Stimulated activated naive CD8-positive, alpha-beta T cell treated with anti-CD3 and anti-CD28 coated beads, Interleukin-15, Interleukin-2, amounts not matched to agents 100 ng/mL and 50 ng/mL, for 24 hours (primary cell): ENCODE data around the gene NUDT3.

ENCODE experiments used
- H3K27ac Mint-ChIP-seq: one replicate; pipeline ENCODE4 v1.8.0; 2021; ENCODE audit warnings: mild to moderate bottlenecking, mixed read lengths
- H3K27me3 Mint-ChIP-seq: one replicate; pipeline ENCODE4 v1.8.0; 2021; ENCODE audit warnings: mixed read lengths
- H3K36me3 Mint-ChIP-seq: one replicate; pipeline ENCODE4 v1.8.0; 2021; ENCODE audit warnings: low read depth, mixed read lengths
- H3K4me1 Mint-ChIP-seq: one replicate; pipeline ENCODE4 v1.8.0; 2021; ENCODE audit warnings: low read depth, mixed read lengths
- H3K4me3 Mint-ChIP-seq: one replicate; pipeline ENCODE4 v1.8.0; 2021; ENCODE audit warnings: mild to moderate bottlenecking, mixed read lengths
- H3K9me3 Mint-ChIP-seq: one replicate; pipeline ENCODE4 v1.8.0; 2021; ENCODE audit warnings: mixed read lengths

The NUDT3 gene

GRCh38 chr6:34349211-34349610 lies 43.3 kb downstream of the NUDT3 start:
- Mint-ChIP-seq H3K9me3 (no peaks in the 10 kb centered on the region), H3K27me3 (no peaks in the 10 kb centered on the region), H3K36me3 (peaks cover 8% of the 10 kb centered on the region), H3K27ac (no peak overlapping the region), H3K4me1 (peaks cover 24% of the 10 kb centered on the region), H3K4me3 (no peak overlapping the region)

- H3K4me3 Mint-ChIP-seq: no peak overlapping the region
- H3K36me3 Mint-ChIP-seq: peaks cover 10% of the 10 kb centered on the region
- H3K9me3 Mint-ChIP-seq: no peaks in the 10 kb centered on the region
- H3K27ac Mint-ChIP-seq: no peak overlapping the region
- no peaks in the 10 kb centered on the region for H3K27me3 Mint-ChIP-seq
- peaks cover 33% of the 10 kb centered on the region for H3K4me1 Mint-ChIP-seq
Observed at GRCh38 chr6:34347303-34347702, 45.2 kb downstream of the NUDT3 start.

GRCh38 chr6:34346175-34347119 lies 46.0 kb downstream of the NUDT3 start:
- Mint-ChIP-seq H3K4me1 (peaks cover 33% of the 10 kb centered on the region), H3K27ac (no peak overlapping the region)

DNA sequence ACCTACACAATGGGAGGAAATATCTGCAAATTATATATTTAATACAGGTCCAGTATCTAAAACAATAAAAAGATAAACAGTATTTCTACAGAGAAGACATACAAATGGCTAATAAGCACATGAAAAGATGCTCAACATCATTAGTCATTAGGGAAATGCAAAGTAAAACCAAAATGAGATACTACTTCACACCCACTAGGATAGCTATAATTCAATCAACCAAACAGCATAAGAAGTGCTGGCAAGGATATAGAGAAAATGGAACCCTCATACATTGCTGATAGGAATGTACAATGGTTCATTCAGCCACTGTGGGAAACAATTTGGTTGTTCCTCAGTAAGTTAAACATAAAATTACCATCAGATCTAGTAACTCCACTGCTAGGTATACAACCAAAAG lies 48.7 kb downstream of the NUDT3 start:
- Mint-ChIP-seq H3K4me1 (peaks cover 33% of the 10 kb centered on the region), H3K27ac (no peak overlapping the region), H3K4me3 (no peak overlapping the region), H3K36me3 (peaks cover 34% of the 10 kb centered on the region), H3K9me3 (no peaks in the 10 kb centered on the region), H3K27me3 (no peaks in the 10 kb centered on the region)

More at GRCh38 chr6:34346175-34347119, 46.0 kb downstream of the NUDT3 start:
- H3K4me3 Mint-ChIP-seq: no peak overlapping the region
- H3K9me3 Mint-ChIP-seq: no peaks in the 10 kb centered on the region
- H3K36me3 Mint-ChIP-seq: peaks cover 17% of the 10 kb centered on the region
- H3K27me3 Mint-ChIP-seq: no peaks in the 10 kb centered on the region

DNA sequence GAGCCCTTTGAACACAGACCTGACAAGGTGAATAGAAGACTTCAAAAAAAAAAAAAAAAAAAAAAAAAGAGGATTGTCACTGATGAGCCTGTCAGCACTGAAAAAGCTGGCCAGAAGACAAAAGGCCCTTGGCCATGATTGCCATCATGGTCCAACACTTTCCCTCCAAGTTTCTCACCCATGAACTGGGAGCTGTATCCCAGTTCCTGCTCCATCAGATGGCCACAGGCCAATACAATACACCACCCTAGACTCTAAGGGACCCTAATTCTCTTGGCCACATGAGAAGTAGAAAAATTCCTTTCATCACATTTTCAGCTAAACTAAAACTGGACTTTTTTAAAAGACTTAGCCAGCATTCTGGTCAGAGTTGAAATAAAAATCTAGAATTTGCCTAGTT lies 50.2 kb downstream of the NUDT3 start:
- Mint-ChIP-seq H3K27ac (no peak overlapping the region), H3K36me3 (peaks cover 42% of the 10 kb centered on the region), H3K4me3 (no peak overlapping the region), H3K9me3 (no peaks in the 10 kb centered on the region), H3K27me3 (no peaks in the 10 kb centered on the region), H3K4me1 (peaks cover 43% of the 10 kb centered on the region)

GRCh38 chr6:34341481-34341971 lies 50.9 kb downstream of the NUDT3 start:
- peaks cover 43% of the 10 kb centered on the region for H3K36me3 Mint-ChIP-seq
- H3K4me1 Mint-ChIP-seq: peaks cover 43% of the 10 kb centered on the region
- H3K27ac Mint-ChIP-seq: no peak overlapping the region

DNA sequence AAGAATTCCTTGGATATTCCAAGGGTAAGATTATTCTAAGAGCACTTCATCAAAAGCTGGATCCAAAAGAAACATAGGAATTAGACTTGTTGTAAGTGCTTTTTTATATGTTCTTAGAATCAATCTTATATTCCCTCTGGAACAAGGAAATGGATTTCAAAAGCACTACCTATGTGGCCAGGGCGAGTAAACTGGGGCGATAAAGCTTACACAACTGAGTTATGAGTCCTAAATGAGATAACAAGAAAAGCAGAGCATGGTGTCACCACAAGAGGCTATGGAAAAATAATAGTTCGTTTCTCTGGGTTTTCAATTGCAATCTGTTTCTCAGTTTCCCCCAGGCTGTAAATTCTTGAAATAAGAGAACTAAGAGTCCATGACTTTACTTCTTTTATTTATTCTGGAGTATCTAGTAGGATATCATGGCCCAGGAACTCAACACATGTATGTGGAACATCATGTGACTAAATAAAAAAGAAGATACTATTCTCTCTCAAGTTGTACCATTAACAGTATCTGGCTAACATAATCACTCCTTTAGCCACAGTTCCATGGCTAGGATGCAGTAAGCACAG lies 51.5 kb downstream of the NUDT3 start:
- Mint-ChIP-seq H3K27me3 (no peaks in the 10 kb centered on the region), H3K36me3 (peaks cover 43% of the 10 kb centered on the region), H3K27ac (no peak overlapping the region), H3K4me3 (no peak overlapping the region), H3K9me3 (no peaks in the 10 kb centered on the region), H3K4me1 (peaks cover 39% of the 10 kb centered on the region)

More at GRCh38 chr6:34341481-34341971, 50.9 kb downstream of the NUDT3 start:
- Mint-ChIP-seq H3K27me3 (no peaks in the 10 kb centered on the region), H3K9me3 (no peaks in the 10 kb centered on the region), H3K4me3 (no peak overlapping the region)

DNA sequence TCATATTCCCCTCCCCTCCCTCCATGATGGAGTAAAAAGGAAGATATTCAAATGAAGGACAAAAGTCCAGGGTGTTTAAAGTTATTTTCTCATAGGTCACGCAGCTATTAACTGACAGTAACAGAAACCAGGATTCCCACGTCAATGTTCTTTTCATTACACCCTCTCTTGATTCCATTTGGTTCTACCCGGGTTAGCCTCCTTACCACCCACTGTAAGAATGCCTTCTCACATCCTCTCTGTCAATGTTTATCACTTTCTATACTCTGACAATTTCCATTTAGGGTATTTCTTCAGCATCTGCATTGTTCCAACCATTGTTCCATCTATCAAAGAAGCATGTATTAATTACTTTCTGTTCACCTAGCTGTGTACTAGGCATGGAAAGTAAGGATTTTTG lies 52.1 kb downstream of the NUDT3 start:
- peaks cover 36% of the 10 kb centered on the region for H3K4me1 Mint-ChIP-seq
- H3K4me3 Mint-ChIP-seq: no peak overlapping the region
- H3K27ac Mint-ChIP-seq: no peak overlapping the region
- no peaks in the 10 kb centered on the region for H3K27me3 Mint-ChIP-seq
- H3K9me3 Mint-ChIP-seq: no peaks in the 10 kb centered on the region
- H3K36me3 Mint-ChIP-seq: peaks cover 41% of the 10 kb centered on the region

DNA sequence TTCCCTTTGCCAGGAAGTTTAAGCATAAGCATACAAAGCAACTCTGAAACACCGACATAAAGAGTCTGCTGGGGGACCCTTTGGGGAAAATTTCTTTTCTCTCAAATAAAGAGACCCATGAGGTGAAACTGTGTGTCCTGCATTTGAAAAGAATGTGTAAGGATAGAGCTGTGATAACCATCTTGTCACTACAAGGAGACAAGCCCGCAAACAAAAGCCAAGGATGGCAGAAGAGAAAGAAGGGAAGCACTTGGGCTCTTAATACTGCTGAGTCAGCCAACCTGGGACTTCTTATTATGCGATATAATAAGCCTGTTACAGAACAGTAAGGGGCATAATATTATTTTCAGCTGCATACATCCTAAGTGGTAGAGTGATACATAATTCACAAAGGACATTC lies 52.5 kb downstream of the NUDT3 start:
- H3K27me3 Mint-ChIP-seq: no peaks in the 10 kb centered on the region
- H3K4me1 Mint-ChIP-seq: peaks cover 36% of the 10 kb centered on the region
- H3K4me3 Mint-ChIP-seq: no peak overlapping the region
- peaks cover 41% of the 10 kb centered on the region for H3K36me3 Mint-ChIP-seq
- H3K9me3 Mint-ChIP-seq: no peaks in the 10 kb centered on the region
- H3K27ac Mint-ChIP-seq: no peak overlapping the region

DNA sequence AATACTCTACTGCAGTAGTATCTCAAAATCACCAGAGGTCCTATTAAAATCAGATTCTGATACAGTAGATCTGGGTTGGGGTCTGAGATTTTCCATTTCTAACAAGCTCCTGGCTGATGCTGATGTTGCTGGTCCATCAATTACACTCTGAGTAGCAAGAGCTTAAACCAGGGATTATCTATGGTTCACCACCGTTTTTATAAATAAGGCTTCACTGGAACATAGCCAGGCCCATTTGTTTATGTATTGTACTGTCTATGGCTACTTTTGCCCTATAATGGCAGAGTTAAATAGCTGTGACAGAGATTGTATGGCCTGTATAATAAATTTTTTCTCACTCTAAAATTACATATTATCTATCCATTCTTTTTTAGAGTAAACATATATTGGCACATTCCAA lies 53.0 kb downstream of the NUDT3 start:
- no peak overlapping the region for H3K4me3 Mint-ChIP-seq
- H3K4me1 Mint-ChIP-seq: peaks cover 33% of the 10 kb centered on the region
- no peaks in the 10 kb centered on the region for H3K9me3 Mint-ChIP-seq
- H3K36me3 Mint-ChIP-seq: peaks cover 41% of the 10 kb centered on the region
- no peaks in the 10 kb centered on the region for H3K27me3 Mint-ChIP-seq
- no peak overlapping the region for H3K27ac Mint-ChIP-seq

- Mint-ChIP-seq H3K9me3 (no peaks in the 10 kb centered on the region), H3K27me3 (no peaks in the 10 kb centered on the region), H3K36me3 (peaks cover 40% of the 10 kb centered on the region), H3K4me3 (no peak overlapping the region), H3K27ac (no peak overlapping the region), H3K4me1 (peaks cover 26% of the 10 kb centered on the region)
Observed at GRCh38 chr6:34338811-34339210, 53.7 kb downstream of the NUDT3 start.

- H3K27me3 Mint-ChIP-seq: no peaks in the 10 kb centered on the region
- no peak overlapping the region for H3K4me3 Mint-ChIP-seq
- H3K9me3 Mint-ChIP-seq: no peaks in the 10 kb centered on the region
- H3K36me3 Mint-ChIP-seq: peaks cover 44% of the 10 kb centered on the region
- H3K27ac Mint-ChIP-seq: no peak overlapping the region
- peaks cover 26% of the 10 kb centered on the region for H3K4me1 Mint-ChIP-seq
Observed at GRCh38 chr6:34338377-34338776, 54.1 kb downstream of the NUDT3 start.

GRCh38 chr6:34334796-34335416 lies 57.6 kb downstream of the NUDT3 start:
- Mint-ChIP-seq H3K27ac (no peak overlapping the region), H3K4me3 (no peak overlapping the region), H3K27me3 (no peaks in the 10 kb centered on the region), H3K4me1 (peaks cover 24% of the 10 kb centered on the region), H3K9me3 (no peaks in the 10 kb centered on the region), H3K36me3 (peaks cover 40% of the 10 kb centered on the region)

- no peaks in the 10 kb centered on the region for H3K27me3 Mint-ChIP-seq
- H3K27ac Mint-ChIP-seq: no peak overlapping the region
- no peak overlapping the region for H3K4me3 Mint-ChIP-seq
- H3K4me1 Mint-ChIP-seq: peaks cover 23% of the 10 kb centered on the region
- H3K9me3 Mint-ChIP-seq: no peaks in the 10 kb centered on the region
- H3K36me3 Mint-ChIP-seq: peaks cover 39% of the 10 kb centered on the region
Observed at GRCh38 chr6:34333858-34334257, 58.6 kb downstream of the NUDT3 start.
